NCI-H1930 (cell line): ENCODE results near the gene GPR132.
"Not testable (repeated sequence)": the region's sequence is repeated elsewhere in the genome, so short reads cannot be mapped to it uniquely, and the experiment has no call there.

Source experiments
- DNase-seq, 2 experiments: peaks; one replicate each; lab custom pipeline; 2025; lab: John Stamatoyannopoulos, UW

Gene GPR132

GRCh38 chr14:105075379-105076295 is 10.4 kb upstream of the GPR132 start:
- DNase-seq: no peak

DNA sequence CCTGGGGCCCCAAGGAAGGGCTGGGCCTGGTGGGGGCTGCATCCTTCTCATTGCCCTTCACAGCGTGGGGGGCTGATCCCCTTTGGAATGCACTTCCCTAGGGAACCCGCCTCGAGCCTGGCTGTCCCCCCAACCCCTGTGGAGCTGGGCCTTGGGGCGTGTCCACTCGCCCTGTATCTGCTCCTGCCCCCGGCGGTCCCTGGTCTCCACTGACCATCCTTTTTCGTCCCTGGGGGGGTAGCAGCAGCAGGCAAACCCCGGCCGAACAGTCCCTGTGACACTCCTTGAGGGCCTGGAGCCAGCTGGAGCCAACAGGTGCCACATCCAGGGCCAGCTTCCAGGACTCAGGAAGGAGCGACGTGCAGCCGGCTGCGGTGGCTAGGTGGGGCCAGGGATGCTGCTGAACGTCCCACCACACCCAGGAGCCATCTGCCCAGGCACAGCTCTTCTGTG is 9.4 kb upstream of the GPR132 start:
- no peak for DNase-seq

DNA sequence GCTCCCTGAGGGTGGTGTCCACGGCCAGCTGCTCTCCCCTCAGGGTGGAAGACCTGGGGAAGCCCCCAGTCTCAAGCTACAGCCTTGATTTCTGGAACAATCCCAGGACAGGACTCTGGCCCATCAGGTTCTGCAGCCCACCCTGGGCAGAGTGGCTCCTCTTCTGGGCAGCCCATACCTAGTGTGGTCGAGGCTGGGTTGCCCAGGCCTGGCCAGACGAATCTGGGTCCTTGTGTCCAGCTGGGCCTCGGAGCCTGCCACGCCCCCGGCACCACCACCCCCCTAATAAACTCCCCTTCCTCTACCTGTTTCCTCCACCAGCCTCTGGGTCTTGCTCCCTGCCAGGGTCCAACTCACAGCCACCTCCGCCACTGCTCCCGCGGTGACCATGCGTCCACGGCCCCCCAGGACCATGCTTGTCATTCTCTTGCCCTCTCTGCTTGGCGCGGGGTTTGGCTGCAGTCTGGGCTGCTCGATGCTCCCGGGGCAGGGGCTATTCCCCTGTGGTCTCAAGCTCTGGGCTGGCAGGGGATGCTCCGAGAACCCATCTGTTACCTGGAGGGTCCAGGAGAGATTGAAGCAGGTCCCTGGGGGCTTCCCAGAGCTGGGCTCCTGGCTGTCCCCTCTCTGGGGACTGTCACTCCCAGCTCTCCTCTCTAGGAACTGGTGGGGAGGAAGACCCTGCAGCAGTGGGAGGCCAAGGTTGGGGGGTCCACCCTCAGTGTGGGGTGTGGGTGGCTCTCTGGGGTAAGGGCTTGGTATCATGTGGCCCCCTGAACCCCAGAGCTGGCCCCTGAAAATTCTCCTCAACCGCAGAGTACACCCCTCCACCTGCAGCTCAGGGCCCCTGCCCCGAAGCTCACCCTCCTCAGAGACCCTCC is 8.7 kb upstream of the GPR132 start:
- no peak for DNase-seq

- DNase-seq: no peak
Measured at GRCh38 chr14:105072892-105073719, 7.9 kb upstream of the GPR132 start.

- DNase-seq: no peak
Measured at GRCh38 chr14:105072381-105072861, 7.2 kb upstream of the GPR132 start.

DNA sequence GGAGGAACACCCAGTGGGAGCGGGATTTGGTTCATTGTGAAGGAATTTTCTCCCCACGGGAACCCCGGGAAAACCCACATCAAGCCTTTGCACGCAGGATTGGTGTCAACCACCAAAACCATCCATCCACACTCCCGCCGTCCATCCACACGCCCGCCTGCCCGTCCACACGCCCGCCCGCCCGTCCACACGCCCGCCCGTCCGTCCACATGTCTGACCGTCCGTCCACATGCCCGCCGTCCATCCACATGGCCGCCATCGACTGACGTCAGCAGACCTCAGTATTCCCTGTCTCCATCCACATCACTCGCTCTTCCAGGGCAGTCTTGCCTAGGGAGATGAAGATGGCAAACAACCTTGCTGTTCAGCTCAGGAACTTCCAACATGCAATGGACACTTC is 6.7 kb upstream of the GPR132 start:
- no peak for DNase-seq

DNA sequence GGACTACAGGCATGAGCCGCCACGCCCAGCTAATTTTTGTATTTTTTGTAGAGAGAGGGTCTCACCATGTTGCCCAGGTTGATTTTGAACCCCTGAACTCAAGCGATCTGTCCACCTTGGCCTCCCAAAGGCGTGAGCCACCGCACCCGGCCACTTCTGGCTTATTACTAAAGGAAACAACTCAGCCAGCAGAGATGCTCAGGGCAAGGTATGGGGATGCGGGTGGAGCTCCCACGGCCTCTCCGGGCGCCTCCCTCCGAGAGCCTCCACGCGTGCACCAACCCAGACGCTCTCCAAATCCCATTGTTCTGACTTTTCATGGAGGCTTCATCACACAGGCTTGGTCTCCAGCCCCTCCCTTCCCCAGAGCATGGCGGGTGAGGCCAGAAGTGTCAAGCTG is 6.1 kb upstream of the GPR132 start:
- DNase-seq: no peak

- DNase-seq: no peak
Measured at GRCh38 chr14:105070760-105071137, 5.5 kb upstream of the GPR132 start.

GRCh38 chr14:105069871-105070759 is 4.9 kb upstream of the GPR132 start:
- DNase-seq: no peak

GRCh38 chr14:105069522-105069870 is 4.3 kb upstream of the GPR132 start:
- no peak for DNase-seq

GRCh38 chr14:105068818-105069217 is 3.6 kb upstream of the GPR132 start:
- DNase-seq: no peak

- DNase-seq: no peak
Measured at GRCh38 chr14:105067969-105068301, 2.7 kb upstream of the GPR132 start.

GRCh38 chr14:105067140-105067968 is 2.1 kb upstream of the GPR132 start:
- DNase-seq: no peak

DNA sequence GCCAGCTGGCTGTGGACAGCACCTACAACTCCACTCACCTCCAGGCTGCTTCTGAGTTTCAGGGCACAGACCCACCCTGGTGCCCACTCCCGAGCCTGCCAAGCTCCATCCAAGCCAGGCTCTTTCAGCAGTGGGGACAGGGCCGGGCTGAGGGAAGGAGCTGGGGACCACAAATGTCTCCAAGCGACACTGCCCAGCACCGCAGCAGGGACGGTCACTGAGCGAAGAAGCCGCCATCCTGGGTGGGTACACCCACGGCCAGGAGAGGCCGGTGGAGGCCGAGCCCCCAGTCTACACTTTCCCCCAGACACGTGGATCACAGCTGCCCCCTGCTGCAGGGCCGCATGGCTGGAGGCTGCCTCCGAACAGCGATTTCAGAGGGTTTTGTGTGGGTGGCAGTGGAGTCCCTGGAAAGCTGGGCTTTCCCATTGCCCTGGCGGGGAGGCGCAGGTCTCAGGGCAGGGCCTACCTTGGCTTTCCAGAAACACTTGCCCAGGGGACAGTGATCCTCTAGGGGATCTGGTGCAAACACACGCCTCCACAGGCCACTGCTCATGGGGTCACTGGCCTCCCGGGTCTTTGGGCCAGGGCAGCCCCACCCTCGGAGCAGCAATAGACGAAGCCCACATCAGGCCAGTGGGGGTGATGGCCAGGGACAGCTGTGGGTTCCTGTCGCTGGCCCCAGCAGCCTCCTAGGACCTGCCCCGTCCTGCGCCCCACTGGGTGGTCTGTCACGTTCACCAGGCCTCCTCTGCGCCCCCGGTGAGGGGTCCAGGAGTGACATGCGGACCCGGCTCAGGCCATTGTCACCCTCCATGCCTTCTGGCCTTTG is 1.2 kb upstream of the GPR132 start:
- DNase-seq: no peak

DNA sequence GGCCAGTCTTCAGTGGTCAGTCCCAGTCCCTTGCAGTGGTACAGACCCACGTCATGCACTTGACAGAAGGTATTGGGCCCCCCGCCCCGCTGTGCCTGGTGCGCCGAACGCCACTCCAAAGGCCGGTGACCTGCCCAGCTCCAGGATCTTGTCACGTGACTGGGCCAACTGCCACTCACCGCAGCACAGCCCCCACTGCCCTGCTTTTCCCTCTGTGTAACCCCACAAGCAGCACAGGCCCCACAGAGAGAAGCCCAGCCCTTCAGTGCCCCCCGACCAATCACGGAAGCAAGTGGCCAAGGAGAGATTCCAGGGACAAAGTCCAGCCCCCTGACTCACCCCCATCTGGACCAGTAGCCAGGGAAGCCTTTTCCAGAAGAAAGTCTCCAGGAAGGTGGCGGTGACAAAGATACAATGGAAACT is 498 bp downstream of the GPR132 start:
- DNase-seq: no peak

DNA sequence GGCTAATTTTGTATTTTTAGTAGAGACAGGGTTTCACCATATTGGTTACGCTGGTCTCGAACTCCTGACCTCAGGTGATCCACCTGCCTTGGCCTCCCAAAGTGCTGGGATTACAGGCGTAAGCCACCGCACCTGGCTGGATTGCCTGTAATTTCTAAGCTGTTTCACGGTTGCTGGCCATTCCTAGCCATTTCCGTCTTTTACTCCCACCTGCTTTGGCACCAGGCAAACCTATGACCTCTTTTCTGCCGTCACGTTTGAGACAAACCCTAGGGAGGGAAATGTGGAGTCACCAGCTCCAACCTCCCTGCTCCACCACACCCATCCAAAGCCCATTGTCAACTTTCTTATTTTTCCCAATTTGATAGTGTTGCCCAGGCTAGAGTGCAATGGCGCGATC is 1.2 kb downstream of the GPR132 start:
- no peak for DNase-seq

DNA sequence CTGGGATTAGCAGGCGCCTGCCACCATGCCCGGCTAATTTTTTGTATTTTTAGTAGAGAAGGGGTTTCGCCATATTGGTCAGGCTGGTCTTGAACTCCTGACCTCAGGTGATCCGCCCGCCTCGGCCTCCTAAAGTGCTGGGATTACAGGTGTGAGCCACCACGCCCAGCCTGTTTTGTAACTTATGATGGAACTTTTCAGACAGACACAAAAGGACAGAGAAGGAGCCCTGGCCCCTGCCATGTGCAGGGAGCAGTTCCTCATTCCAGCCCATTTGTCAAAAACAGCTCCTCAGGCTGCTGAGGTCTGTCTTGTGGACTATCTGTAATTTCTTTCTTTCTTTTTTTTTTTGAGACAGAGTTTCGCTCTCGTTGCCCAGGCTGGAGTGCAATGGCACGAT is 1.7 kb downstream of the GPR132 start:
- not testable (repeated sequence) for DNase-seq

DNA sequence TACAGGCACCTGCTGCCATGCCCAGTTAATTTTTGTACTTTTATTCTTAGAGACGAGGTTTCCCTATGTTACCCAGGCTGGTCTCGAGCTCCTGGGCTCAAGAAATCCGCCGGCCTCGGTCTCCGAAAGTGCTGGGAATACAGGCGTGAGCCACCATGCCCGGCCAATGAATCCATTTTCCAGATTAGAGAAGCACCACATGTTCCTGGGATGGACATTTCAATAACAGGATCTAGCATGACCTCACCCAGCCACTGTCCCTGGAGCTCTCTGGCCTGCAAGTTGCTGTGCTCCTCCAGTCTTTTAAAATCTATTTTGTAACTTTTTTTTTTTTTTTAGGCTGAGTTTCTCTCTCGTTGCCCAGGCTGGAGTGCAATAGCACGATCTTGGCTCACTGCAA is 2.2 kb downstream of the GPR132 start:
- DNase-seq: no peak

DNA sequence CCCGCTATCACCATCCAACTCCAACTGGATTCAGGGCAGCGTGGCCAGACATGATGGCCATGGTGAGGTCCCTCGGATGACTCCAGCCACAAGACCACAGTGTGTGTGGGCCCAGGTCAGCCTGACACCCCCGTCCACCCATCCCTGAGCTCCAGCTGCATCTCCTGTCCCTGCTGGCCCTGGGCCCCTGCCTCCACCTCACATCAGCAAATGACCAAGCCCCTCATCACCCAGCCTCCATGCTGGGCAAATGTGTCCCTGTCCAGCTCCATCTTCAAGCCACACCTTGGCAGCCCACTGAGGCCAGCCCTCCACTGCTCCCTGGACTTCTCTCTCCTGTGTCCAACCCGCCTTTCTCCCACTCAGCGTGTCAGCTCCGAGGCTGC is 3.2 kb downstream of the GPR132 start:
- DNase-seq: no peak
